HEK293 (cell line): ENCODE results near the gene EDEM1.

ENCODE experiments used
- CTCF ChIA-PET: fragments of 350-600 bp; formaldehyde crosslinking; extraction: SDS; loops from one replicate; lab custom pipeline; 2021; ENCODE audit warnings: antibody characterized with exemption; lab: Yijun Ruan, JAX
- POLR2A ChIA-PET: fragments of 300-600 bp; formaldehyde crosslinking; extraction: SDS; loops from one replicate; lab custom pipeline; 2020; ENCODE audit warnings: antibody characterized with exemption, inconsistent platforms; lab: Yijun Ruan, JAX
- H3K27ac ChIP-seq: fragments of 200-500 bp; sonication (Bioruptor generic); 2 replicates; pipeline ENCODE4 v1.5.1; 2014; ENCODE audit warnings: low read depth, low read length, control low read depth, inconsistent platforms; ENCODE audit errors: extremely low read depth
- H3K36me3 ChIP-seq, 2 experiments: fragments of 200-500 bp in 1 of 2; sonication (Bioruptor generic) in 1 of 2; 1 replicate in 1 of 2; 2 replicates in 1 of 2; pipeline ENCODE4 v1.5.1; 2014 to 2017; ENCODE audit warnings: inconsistent platforms in 2 of 2, low read length in 2 of 2; ENCODE audit not compliant: control insufficient read depth in 2 of 2, insufficient read depth in 1 of 2
- H3K4me1 ChIP-seq: fragments of 200-500 bp; sonication (Bioruptor generic); 2 replicates; pipeline ENCODE4 v1.5.1; 2014; ENCODE audit warnings: mild to moderate bottlenecking, low read length, inconsistent platforms; ENCODE audit not compliant: control insufficient read depth, insufficient read depth
- H3K4me3 ChIP-seq: 2 replicates; pipeline ENCODE4 v1.5.1; 2011; ENCODE audit warnings: low read depth, mild to moderate bottlenecking, control low read depth, low read length, moderate library complexity
- H3K9me3 ChIP-seq: fragments of 200-500 bp; sonication (Bioruptor generic); 2 replicates; pipeline ENCODE4 v1.5.1; 2014; ENCODE audit warnings: low read depth, low read length, inconsistent platforms; ENCODE audit not compliant: control insufficient read depth, insufficient read depth
- BCL11A ChIP-seq: fragments of 450-650 bp; formaldehyde crosslinking; IDR thresholded peaks from 2 replicates; pipeline ENCODE4 v1.5.1; 2016; ENCODE audit warnings: low read depth, missing biosample characterization, missing genetic modification characterization
- GLI4 ChIP-seq: fragments of 450-650 bp; formaldehyde crosslinking; IDR thresholded peaks from 2 replicates; pipeline ENCODE4 v1.5.1; 2016; ENCODE audit warnings: missing biosample characterization, missing genetic modification characterization
- MEIS1 ChIP-seq: sonication (generic); formaldehyde crosslinking; IDR thresholded peaks from 2 replicates; pipeline ENCODE4 v1.8.1; 2022; ENCODE audit warnings: missing genetic modification reagents, mild to moderate bottlenecking, borderline replicate concordance
- MZF1 ChIP-seq: fragments of 450-650 bp; formaldehyde crosslinking; IDR thresholded peaks from 2 replicates; pipeline ENCODE4 v1.5.1; 2017; ENCODE audit warnings: missing biosample characterization, missing genetic modification characterization, borderline replicate concordance
- SCRT1 ChIP-seq: fragments of 450-650 bp; formaldehyde crosslinking; IDR thresholded peaks from 2 replicates; pipeline ENCODE4 v1.5.1; 2016; ENCODE audit warnings: missing biosample characterization, missing genetic modification characterization, borderline replicate concordance
- ZNF202 ChIP-seq: fragments of 450-650 bp; formaldehyde crosslinking; IDR thresholded peaks from 2 replicates; pipeline ENCODE4 v1.5.1; 2016; ENCODE audit warnings: missing biosample characterization, missing genetic modification characterization, borderline replicate concordance
- ZNF366 ChIP-seq: fragments of 450-650 bp; formaldehyde crosslinking; conservative IDR thresholded peaks from 2 replicates; pipeline ENCODE4 v1.5.1; 2016; ENCODE audit warnings: missing biosample characterization, missing genetic modification characterization
- ZNF423 ChIP-seq: fragments of 450-650 bp; formaldehyde crosslinking; IDR thresholded peaks from 2 replicates; pipeline ENCODE4 v1.5.1; 2016; ENCODE audit warnings: missing biosample characterization, missing genetic modification characterization
- ZNF433 ChIP-seq: fragments of 450-650 bp; formaldehyde crosslinking; IDR thresholded peaks from 2 replicates; pipeline ENCODE4 v1.5.1; 2016; ENCODE audit warnings: missing biosample characterization, missing genetic modification characterization, low read depth
- ZNF530 ChIP-seq: fragments of 450-650 bp; formaldehyde crosslinking; IDR thresholded peaks from 2 replicates; pipeline ENCODE4 v1.5.1; 2016; ENCODE audit warnings: low read depth, missing biosample characterization, missing genetic modification characterization
- ZNF830 ChIP-seq: fragments of 450-650 bp; IDR thresholded peaks from 2 replicates; pipeline ENCODE4 v1.5.0; 2018; ENCODE audit warnings: missing biosample characterization, missing genetic modification characterization, low read depth, mild to moderate bottlenecking, moderate library complexity
- TF ChIP-seq, protein P1 (sequence below): fragments of 450-650 bp; formaldehyde crosslinking; IDR thresholded peaks from 2 replicates; pipeline ENCODE4 v1.5.1; 2016; ENCODE audit warnings: missing biosample characterization, missing genetic modification characterization
- TF ChIP-seq, protein P2 (sequence below): fragments of 450-650 bp; formaldehyde crosslinking; IDR thresholded peaks from 2 replicates; pipeline ENCODE4 v1.5.1; 2016; ENCODE audit warnings: missing biosample characterization, missing genetic modification characterization, borderline replicate concordance
- TF ChIP-seq, protein P3 (sequence below): fragments of 450-650 bp; formaldehyde crosslinking; IDR thresholded peaks from 2 replicates; pipeline ENCODE4 v1.5.1; 2017; ENCODE audit warnings: missing biosample characterization, missing genetic modification characterization
- TF ChIP-seq, protein P4 (sequence below): fragments of 450-650 bp; formaldehyde crosslinking; IDR thresholded peaks from 2 replicates; pipeline ENCODE4 v1.5.1; 2016; ENCODE audit warnings: missing biosample characterization, missing genetic modification characterization
- TF ChIP-seq, protein P5 (sequence below): fragments of 450-650 bp; formaldehyde crosslinking; conservative IDR thresholded peaks from 2 replicates; pipeline ENCODE4 v1.5.1; 2016; ENCODE audit warnings: low read depth, missing biosample characterization, missing genetic modification characterization

EDEM1 gene

DNA sequence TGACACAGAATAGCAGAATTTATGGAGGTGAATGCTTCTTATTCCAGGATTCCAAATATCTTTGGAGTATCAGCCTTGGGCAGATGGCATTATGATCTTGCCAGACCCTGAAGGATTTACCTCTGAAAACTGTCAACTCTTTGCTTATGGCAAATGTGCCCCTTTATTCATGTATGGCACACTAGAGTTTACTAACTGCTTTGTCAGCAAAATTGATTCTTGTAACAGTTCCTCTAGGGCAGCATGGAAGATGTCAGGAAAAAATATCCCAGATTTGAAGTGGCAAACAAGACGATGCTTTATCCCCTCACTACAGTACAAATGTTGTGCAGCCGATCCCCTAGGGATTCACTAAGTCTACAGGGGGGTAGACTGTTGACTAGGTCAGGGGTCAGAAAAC lies 79.7 kb downstream of the EDEM1 start:
- POLR2A ChIA-PET: no interaction called here

More for the DNA sequence above, 79.7 kb downstream of the EDEM1 start:
- no peaks in the 10 kb centered on the region for H3K36me3 ChIP-seq
- no peak for TF ChIP-seq ZNF433 (tag by site-specific recombination)
- TF ChIP-seq ZNF830: no peak
- TF ChIP-seq MEIS1 (CRISPR knock-in tag): no peak
- no peak for TF ChIP-seq MZF1
- TF ChIP-seq, protein P1, sequence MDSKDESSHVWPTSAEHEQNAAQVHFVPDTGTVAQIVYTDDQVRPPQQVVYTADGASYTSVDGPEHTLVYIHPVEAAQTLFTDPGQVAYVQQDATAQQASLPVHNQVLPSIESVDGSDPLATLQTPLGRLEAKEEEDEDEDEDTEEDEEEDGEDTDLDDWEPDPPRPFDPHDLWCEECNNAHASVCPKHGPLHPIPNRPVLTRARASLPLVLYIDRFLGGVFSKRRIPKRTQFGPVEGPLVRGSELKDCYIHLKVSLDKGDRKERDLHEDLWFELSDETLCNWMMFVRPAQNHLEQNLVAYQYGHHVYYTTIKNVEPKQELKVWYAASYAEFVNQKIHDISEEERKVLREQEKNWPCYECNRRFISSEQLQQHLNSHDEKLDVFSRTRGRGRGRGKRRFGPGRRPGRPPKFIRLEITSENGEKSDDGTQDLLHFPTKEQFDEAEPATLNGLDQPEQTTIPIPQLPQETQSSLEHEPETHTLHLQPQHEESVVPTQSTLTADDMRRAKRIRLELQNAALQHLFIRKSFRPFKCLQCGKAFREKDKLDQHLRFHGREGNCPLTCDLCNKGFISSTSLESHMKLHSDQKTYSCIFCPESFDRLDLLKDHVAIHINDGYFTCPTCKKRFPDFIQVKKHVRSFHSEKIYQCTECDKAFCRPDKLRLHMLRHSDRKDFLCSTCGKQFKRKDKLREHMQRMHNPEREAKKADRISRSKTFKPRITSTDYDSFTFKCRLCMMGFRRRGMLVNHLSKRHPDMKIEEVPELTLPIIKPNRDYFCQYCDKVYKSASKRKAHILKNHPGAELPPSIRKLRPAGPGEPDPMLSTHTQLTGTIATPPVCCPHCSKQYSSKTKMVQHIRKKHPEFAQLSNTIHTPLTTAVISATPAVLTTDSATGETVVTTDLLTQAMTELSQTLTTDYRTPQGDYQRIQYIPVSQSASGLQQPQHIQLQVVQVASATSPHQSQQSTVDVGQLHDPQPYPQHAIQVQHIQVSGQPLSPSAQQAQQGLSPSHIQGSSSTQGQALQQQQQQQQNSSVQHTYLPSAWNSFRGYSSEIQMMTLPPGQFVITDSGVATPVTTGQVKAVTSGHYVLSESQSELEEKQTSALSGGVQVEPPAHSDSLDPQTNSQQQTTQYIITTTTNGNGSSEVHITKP (tag by site-specific recombination): no peak
- TF ChIP-seq, protein P2, sequence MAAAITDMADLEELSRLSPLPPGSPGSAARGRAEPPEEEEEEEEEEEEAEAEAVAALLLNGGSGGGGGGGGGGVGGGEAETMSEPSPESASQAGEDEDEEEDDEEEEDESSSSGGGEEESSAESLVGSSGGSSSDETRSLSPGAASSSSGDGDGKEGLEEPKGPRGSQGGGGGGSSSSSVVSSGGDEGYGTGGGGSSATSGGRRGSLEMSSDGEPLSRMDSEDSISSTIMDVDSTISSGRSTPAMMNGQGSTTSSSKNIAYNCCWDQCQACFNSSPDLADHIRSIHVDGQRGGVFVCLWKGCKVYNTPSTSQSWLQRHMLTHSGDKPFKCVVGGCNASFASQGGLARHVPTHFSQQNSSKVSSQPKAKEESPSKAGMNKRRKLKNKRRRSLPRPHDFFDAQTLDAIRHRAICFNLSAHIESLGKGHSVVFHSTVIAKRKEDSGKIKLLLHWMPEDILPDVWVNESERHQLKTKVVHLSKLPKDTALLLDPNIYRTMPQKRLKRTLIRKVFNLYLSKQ (tag by site-specific recombination): no peak
- TF ChIP-seq SCRT1: no peak
- TF ChIP-seq ZNF202 (tag by site-specific recombination): no peak
- TF ChIP-seq BCL11A (tag by site-specific recombination): no peak
- no peak for TF ChIP-seq GLI4 (tag by site-specific recombination)
- no peak for TF ChIP-seq ZNF366 (tag by site-specific recombination)
- TF ChIP-seq ZNF423 (tag by site-specific recombination): no peak
- TF ChIP-seq, protein P3, sequence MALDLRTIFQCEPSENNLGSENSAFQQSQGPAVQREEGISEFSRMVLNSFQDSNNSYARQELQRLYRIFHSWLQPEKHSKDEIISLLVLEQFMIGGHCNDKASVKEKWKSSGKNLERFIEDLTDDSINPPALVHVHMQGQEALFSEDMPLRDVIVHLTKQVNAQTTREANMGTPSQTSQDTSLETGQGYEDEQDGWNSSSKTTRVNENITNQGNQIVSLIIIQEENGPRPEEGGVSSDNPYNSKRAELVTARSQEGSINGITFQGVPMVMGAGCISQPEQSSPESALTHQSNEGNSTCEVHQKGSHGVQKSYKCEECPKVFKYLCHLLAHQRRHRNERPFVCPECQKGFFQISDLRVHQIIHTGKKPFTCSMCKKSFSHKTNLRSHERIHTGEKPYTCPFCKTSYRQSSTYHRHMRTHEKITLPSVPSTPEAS (tag by site-specific recombination): no peak
- TF ChIP-seq, protein P4, sequence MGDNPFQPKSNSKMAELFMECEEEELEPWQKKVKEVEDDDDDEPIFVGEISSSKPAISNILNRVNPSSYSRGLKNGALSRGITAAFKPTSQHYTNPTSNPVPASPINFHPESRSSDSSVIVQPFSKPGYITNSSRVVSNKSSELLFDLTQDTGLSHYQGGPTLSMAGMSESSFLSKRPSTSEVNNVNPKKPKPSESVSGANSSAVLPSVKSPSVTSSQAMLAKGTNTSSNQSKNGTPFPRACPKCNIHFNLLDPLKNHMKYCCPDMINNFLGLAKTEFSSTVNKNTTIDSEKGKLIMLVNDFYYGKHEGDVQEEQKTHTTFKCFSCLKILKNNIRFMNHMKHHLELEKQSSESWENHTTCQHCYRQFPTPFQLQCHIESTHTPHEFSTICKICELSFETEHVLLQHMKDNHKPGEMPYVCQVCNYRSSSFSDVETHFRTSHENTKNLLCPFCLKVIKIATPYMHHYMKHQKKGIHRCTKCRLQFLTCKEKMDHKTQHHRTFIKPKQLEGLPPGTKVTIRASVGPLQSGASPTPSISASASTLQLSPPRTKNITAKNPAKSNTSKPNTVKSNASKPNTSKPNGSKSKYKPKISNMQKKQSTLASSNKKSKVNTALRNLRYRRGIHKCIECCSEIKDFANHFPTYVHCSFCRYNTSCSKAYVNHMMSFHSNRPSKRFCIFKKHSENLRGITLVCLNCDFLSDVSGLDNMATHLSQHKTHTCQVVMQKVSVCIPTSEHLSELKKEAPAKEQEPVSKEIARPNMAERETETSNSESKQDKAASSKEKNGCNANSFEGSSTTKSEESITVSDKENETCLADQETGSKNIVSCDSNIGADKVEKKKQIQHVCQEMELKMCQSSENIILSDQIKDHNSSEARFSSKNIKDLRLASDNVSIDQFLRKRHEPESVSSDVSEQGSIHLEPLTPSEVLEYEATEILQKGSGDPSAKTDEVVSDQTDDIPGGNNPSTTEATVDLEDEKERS (tag by site-specific recombination): no peak
- TF ChIP-seq ZNF530: no peak
- TF ChIP-seq, protein P5, sequence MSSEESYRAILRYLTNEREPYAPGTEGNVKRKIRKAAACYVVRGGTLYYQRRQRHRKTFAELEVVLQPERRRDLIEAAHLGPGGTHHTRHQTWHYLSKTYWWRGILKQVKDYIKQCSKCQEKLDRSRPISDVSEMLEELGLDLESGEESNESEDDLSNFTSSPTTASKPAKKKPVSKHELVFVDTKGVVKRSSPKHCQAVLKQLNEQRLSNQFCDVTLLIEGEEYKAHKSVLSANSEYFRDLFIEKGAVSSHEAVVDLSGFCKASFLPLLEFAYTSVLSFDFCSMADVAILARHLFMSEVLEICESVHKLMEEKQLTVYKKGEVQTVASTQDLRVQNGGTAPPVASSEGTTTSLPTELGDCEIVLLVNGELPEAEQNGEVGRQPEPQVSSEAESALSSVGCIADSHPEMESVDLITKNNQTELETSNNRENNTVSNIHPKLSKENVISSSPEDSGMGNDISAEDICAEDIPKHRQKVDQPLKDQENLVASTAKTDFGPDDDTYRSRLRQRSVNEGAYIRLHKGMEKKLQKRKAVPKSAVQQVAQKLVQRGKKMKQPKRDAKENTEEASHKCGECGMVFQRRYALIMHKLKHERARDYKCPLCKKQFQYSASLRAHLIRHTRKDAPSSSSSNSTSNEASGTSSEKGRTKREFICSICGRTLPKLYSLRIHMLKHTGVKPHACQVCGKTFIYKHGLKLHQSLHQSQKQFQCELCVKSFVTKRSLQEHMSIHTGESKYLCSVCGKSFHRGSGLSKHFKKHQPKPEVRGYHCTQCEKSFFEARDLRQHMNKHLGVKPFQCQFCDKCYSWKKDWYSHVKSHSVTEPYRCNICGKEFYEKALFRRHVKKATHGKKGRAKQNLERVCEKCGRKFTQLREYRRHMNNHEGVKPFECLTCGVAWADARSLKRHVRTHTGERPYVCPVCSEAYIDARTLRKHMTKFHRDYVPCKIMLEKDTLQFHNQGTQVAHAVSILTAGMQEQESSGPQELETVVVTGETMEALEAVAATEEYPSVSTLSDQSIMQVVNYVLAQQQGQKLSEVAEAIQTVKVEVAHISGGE: no peak
- H3K9me3 ChIP-seq: no peaks in the 10 kb centered on the region
- no peak overlapping the region for H3K27ac ChIP-seq
- CTCF ChIA-PET: no interaction called here
- H3K4me1 ChIP-seq: no peaks in the 10 kb centered on the region
- no peak overlapping the region for H3K4me3 ChIP-seq
